Stomach (tissue), 9 donors: ENCODE measurements around the gene MGAT5. TPM values are rescaled to one million over a fixed set of nuclear protein-coding genes. Genes with fewer than 3 reads are reported as not detected.
A peak's percentile ranks its signal among the peaks of the same experiment; 100 is the strongest.

ENCODE experiments used
- DNase-seq, 2 donors: peaks; one replicate each; pipeline versions ENCODE4 v3.0.0 to v3.0.0-alpha.2; 2013 to 2019
- H3K27ac ChIP-seq, 5 donors: fragments of 200-600 bp in 4 of 5; sonication (generic) in 4 of 5; one replicate each; pipeline ENCODE4 v1.5.1; 2013 to 2019; ENCODE audit warnings: mild to moderate bottlenecking in 1 of 5, moderate library complexity in 1 of 5
- H3K27me3 ChIP-seq, 3 donors: fragments of 200-600 bp; sonication (generic); one replicate each; pipeline ENCODE4 v1.5.1; 2017 to 2019; ENCODE audit warnings: mixed run types in 1 of 3
- H3K36me3 ChIP-seq, 4 donors: fragments of 200-600 bp; sonication (generic); 1 replicate in 3 of 4; 2 replicates in 1 of 4; pipeline ENCODE4 v1.5.1; 2016 to 2019
- H3K4me1 ChIP-seq, 4 donors: fragments of 200-600 bp; sonication (generic); one replicate each; pipeline ENCODE4 v1.5.1; 2016 to 2019
- H3K4me3 ChIP-seq, 4 donors: fragments of 200-600 bp; sonication (generic) in 3 of 4; one replicate each; pipeline ENCODE4 v1.5.1; 2016 to 2019; ENCODE audit warnings: mild to moderate bottlenecking in 1 of 4
- H3K9me3 ChIP-seq, 4 donors: fragments of 200-600 bp; sonication (generic); one replicate each; pipeline ENCODE4 v1.5.1; 2016 to 2019
- CTCF ChIP-seq, 7 experiments: fragments of 450-650 bp in 4 of 7; fragments of 200-600 bp in 3 of 7; sonication (generic) in 3 of 7; IDR thresholded peaks; one replicate each; pipeline ENCODE4 v1.5.1; 2016 to 2019; ENCODE audit warnings: antibody characterized with exemption in 7 of 7, control low read depth in 2 of 7, mild to moderate bottlenecking in 1 of 7
- EP300 ChIP-seq: sonication (generic); formaldehyde crosslinking; IDR thresholded peaks from one replicate; pipeline ENCODE4 v1.6.1; 2017; ENCODE audit warnings: antibody characterized with exemption
- POLR2A ChIP-seq, 4 donors: fragments of 450-650 bp; IDR thresholded peaks; one replicate each; pipeline ENCODE4 v1.6.1; 2016; ENCODE audit warnings: antibody characterized with exemption in 4 of 4, control low read depth in 2 of 4, mild to moderate bottlenecking in 1 of 4, moderate library complexity in 1 of 4
- POLR2AphosphoS5 ChIP-seq, 3 donors: sonication (generic); formaldehyde crosslinking; IDR thresholded peaks; one replicate each; pipeline ENCODE4 v1.6.1; 2016; ENCODE audit warnings: antibody characterized with exemption in 3 of 3
- WGBS, 5 donors: extraction: QIAGEN DNeasy Blood & Tissue Kit in 3 of 5; methylation state at CpG; one replicate each; pipeline versions ENCODE4 v1.1.5 to v1.1.7; 2013 to 2018; 5-methylcytosine and 5-hydroxymethylcytosine counted together
- intact Hi-C: fragments of 100-400 bp; cut with DNase I; formaldehyde crosslinking; loops from one replicate; pipeline ENCODE4 v1.15.1; 2023; ENCODE audit warnings: low total_unique reads
- polyA plus RNA-seq, 3 donors: library from polyadenylated mRNA; stranded (reverse); fragments of 200-250 nt; gene quantifications; one replicate each; pipeline ENCODE4 v1.2.3, GENCODE V29; 2013
- total RNA-seq, 5 donors: library from RNA; depleted of rRNA; stranded (reverse); fragments of >200 nt; gene quantifications; one replicate each; pipeline versions ENCODE4 v1.1.0 to v1.2.3, GENCODE V29; 2014 to 2016
- donor health status: healthy with polysubstance abuse.
- donor health status: Bipolar disorder and iron deficiency.
- donor health status: healthy.

MGAT5 gene
- total and polyA plus RNA-seq, 8 donors: 3.9 to 125 (median 46.0) TPM

DNA sequence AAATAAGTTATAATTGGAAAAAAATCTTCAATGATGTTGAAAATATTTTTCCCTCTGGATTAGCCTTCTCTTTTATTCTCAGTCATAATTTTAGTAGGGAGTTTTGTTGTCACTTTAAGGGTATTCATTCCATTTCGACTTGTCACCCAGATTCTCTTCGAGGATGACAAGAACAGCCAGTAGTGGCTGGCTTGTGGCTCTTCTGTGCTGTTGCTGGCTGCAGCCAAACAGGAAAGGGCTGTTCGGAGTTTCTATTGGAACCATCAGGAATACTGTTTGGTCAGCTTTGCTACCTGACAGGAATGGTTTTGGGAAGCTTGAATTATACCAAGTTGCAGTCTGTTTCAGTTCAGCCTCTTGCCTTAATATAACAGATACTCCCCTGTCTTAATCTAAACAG is 41.6 kb downstream of the MGAT5 start:
- Histone ChIP-seq H3K36me3 (no peaks in the 10 kb centered on the region), H3K27me3 (no peaks in the 10 kb centered on the region), H3K9me3 (no peaks in the 10 kb centered on the region), H3K4me1 (peaks cover 0 to 60% (median 30%) of the 10 kb centered on the region in 4 donors), H3K27ac (peak overlapping the region in 3 of 5 donors; percentile 52 to 67 (median 52)), H3K4me3 (no peak overlapping the region)
- no peak for DNase-seq
- 61 to 83% (median 73%) methylated on average over 3 of the region's 3 CpGs for WGBS, 5 donors
- intact Hi-C loops: no loop called here
- no peak for TF ChIP-seq CTCF (IDR thresholded peaks at IDR 0.05)

GRCh38 chr2:134296301-134296700 is 42.4 kb downstream of the MGAT5 start:
- peaks cover 6 to 61% (median 37%) of the 10 kb centered on the region in 4 donors for H3K4me1 ChIP-seq
- H3K4me3 ChIP-seq: no peak overlapping the region
- DNase-seq: no peak
- 71 to 96% (median 88%) methylated on average over 2 of the region's 2 CpGs for WGBS, 5 donors
- intact Hi-C loops: no loop called here
- no peaks in the 10 kb centered on the region for H3K27me3 ChIP-seq
- H3K36me3 ChIP-seq: no peaks in the 10 kb centered on the region
- H3K27ac ChIP-seq: peak overlapping the region in 2 of 5 donors; percentile 52 to 67
- no peak for TF ChIP-seq EP300
- no peak for TF ChIP-seq POLR2A (IDR thresholded peaks at IDR 0.05)
- TF ChIP-seq CTCF (IDR thresholded peaks at IDR 0.05): no peak
- TF ChIP-seq POLR2AphosphoS5 (IDR thresholded peaks at IDR 0.05): no peak
- no peaks in the 10 kb centered on the region for H3K9me3 ChIP-seq

GRCh38 chr2:134299334-134299733 is 45.5 kb downstream of the MGAT5 start:
- H3K4me1 ChIP-seq: peaks cover 14 to 44% (median 30%) of the 10 kb centered on the region in 4 donors
- no peak overlapping the region for H3K27ac ChIP-seq
- no peak for DNase-seq
- H3K9me3 ChIP-seq: no peaks in the 10 kb centered on the region
- TF ChIP-seq EP300: no peak
- TF ChIP-seq POLR2AphosphoS5 (IDR thresholded peaks at IDR 0.05): no peak
- TF ChIP-seq CTCF (IDR thresholded peaks at IDR 0.05): no peak
- TF ChIP-seq POLR2A (IDR thresholded peaks at IDR 0.05): no peak
- H3K36me3 ChIP-seq: no peaks in the 10 kb centered on the region
- intact Hi-C loops: no loop called here
- H3K4me3 ChIP-seq: no peak overlapping the region
- WGBS, 5 donors: 95 to 100% (median 97%) methylated on average over 1 of the region's 1 CpG
- no peaks in the 10 kb centered on the region for H3K27me3 ChIP-seq

DNA sequence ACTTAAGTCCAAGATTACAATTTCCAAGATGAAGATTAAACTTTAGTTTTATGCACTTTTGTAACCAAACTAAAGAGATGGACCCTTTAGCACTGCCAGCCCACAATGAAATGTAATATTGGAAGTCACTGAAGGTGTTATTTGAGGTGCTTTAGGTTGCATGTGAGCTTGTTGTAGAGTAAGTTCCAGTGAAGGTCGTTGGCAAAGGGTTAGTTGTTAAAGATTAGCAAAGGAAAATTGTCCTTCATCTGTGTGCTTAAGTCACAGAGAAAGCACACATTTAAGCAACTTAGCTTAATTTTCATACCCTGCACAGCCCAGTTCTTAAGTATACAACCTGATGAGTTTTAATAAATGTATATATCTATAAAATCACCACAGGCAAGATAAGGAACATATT is 46.7 kb downstream of the MGAT5 start:
- H3K4me1 ChIP-seq: peaks cover 14 to 36% (median 21%) of the 10 kb centered on the region in 4 donors
- WGBS, 5 donors: 21 to 41% (median 32%) methylated on average over 1 of the region's 1 CpG
- H3K9me3 ChIP-seq: no peaks in the 10 kb centered on the region
- no peak overlapping the region for H3K4me3 ChIP-seq
- H3K27ac ChIP-seq: peak overlapping the region in 2 of 5 donors; percentile 3 to 23
- H3K36me3 ChIP-seq: no peaks in the 10 kb centered on the region
- no peak for TF ChIP-seq CTCF (IDR thresholded peaks at IDR 0.05)
- no peak for TF ChIP-seq POLR2A (IDR thresholded peaks at IDR 0.05)
- no peak for TF ChIP-seq POLR2AphosphoS5 (IDR thresholded peaks at IDR 0.05)
- no peak for TF ChIP-seq EP300
- H3K27me3 ChIP-seq: no peaks in the 10 kb centered on the region
- intact Hi-C loops: no loop called here
- DNase-seq: no peak
